KMS-11 (cell line): Measurements from ENCODE around the gene SEPTIN12.

Experiments used
- H2AFZ ChIP-seq: fragments of 200-600 bp; sonication (generic); 2 replicates; pipeline ENCODE4 v1.6.1; 2016; ENCODE audit warnings: antibody characterized with exemption, mixed run types, low read depth
- H3K27ac ChIP-seq: fragments of 200-600 bp; sonication (generic); 2 replicates; pipeline ENCODE4 v1.6.1; 2016; ENCODE audit warnings: mild to moderate bottlenecking, mixed run types
- H3K27me3 ChIP-seq: fragments of 200-600 bp; sonication (generic); 2 replicates; pipeline ENCODE4 v1.6.1; 2017; ENCODE audit warnings: mild to moderate bottlenecking, low read depth, mixed run types, moderate library complexity; ENCODE audit not compliant: insufficient read depth
- H3K36me3 ChIP-seq: fragments of 200-600 bp; sonication (generic); 2 replicates; pipeline ENCODE4 v1.6.1; 2017; ENCODE audit warnings: mild to moderate bottlenecking, mixed run types; ENCODE audit not compliant: insufficient read depth
- H3K4me1 ChIP-seq: fragments of 200-600 bp; sonication (generic); 2 replicates; pipeline ENCODE4 v1.6.1; 2016; ENCODE audit warnings: mild to moderate bottlenecking, low read depth, mixed run types; ENCODE audit not compliant: poor library complexity, severe bottlenecking
- H3K4me2 ChIP-seq: fragments of 200-600 bp; sonication (generic); 2 replicates; pipeline ENCODE4 v1.7.0; 2016; ENCODE audit warnings: mild to moderate bottlenecking, mixed run types
- H3K4me3 ChIP-seq: fragments of 200-600 bp; sonication (generic); IDR thresholded peaks from 2 replicates; pipeline ENCODE4 v1.6.1; 2017; ENCODE audit warnings: low read depth, low read length, mixed read lengths; ENCODE audit not compliant: insufficient read depth
- H3K79me2 ChIP-seq: fragments of 200-600 bp; sonication (generic); 2 replicates; pipeline ENCODE4 v1.6.1; 2016; ENCODE audit warnings: low read depth, mixed run types; ENCODE audit not compliant: insufficient read depth
- H3K9ac ChIP-seq: fragments of 200-600 bp; sonication (generic); 2 replicates; pipeline ENCODE4 v1.6.1; 2016; ENCODE audit warnings: mild to moderate bottlenecking, mixed run types
- H4K20me1 ChIP-seq: fragments of 200-600 bp; sonication (generic); 2 replicates; pipeline ENCODE4 v1.6.1; 2016; ENCODE audit warnings: mild to moderate bottlenecking, mixed run types; ENCODE audit not compliant: insufficient read depth
- TF ChIP-seq, protein P1 (sequence below): fragments of 200-600 bp; sonication (generic); conservative IDR thresholded peaks from 2 replicates; pipeline ENCODE4 v1.6.1; 2017; ENCODE audit warnings: low read depth, mild to moderate bottlenecking, antibody characterized with exemption, low read length, moderate library complexity, mixed read lengths

The SEPTIN12 gene

DNA sequence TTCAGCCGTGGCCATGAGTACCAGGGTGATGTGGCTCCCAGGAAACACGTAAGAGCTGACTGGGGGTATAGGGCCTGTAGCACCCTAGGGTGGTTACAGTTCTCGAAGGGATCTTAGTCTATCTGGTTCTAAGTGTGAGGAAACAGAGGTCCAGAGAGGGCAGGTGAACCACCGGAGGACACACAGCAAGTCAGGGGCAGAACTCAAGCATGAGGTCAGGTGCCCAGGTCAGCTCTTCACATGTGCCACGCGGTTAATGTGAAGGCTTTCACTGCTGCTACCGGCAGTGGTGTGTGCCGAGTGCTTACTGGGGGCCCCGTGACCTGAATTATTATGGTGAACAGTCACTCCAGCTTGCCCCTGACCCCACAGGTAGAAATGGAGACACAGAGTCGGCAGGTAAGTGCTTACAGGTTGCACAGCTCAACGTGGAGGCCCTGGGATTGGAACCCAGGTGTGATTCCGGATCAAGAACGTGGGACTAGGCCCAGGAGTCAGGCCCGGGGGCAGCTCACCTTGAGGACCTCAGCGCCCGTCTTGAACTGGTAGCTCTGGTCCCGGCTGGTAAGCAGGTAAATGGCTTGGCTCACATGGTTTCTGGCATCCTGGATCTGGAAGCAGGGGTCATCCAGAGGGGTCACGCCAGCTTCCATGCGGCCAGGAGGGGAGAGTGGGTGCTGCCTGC is 11.2 kb upstream of the SEPTIN12 start:
- TF ChIP-seq, protein P1, sequence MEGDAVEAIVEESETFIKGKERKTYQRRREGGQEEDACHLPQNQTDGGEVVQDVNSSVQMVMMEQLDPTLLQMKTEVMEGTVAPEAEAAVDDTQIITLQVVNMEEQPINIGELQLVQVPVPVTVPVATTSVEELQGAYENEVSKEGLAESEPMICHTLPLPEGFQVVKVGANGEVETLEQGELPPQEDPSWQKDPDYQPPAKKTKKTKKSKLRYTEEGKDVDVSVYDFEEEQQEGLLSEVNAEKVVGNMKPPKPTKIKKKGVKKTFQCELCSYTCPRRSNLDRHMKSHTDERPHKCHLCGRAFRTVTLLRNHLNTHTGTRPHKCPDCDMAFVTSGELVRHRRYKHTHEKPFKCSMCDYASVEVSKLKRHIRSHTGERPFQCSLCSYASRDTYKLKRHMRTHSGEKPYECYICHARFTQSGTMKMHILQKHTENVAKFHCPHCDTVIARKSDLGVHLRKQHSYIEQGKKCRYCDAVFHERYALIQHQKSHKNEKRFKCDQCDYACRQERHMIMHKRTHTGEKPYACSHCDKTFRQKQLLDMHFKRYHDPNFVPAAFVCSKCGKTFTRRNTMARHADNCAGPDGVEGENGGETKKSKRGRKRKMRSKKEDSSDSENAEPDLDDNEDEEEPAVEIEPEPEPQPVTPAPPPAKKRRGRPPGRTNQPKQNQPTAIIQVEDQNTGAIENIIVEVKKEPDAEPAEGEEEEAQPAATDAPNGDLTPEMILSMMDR = no peak
- no peak overlapping the region for H3K27ac ChIP-seq
- H3K4me1 ChIP-seq = peaks cover 13% of the 10 kb centered on the region
- no peaks in the 10 kb centered on the region for H3K79me2 ChIP-seq
- no peaks in the 10 kb centered on the region for H4K20me1 ChIP-seq
- no peaks in the 10 kb centered on the region for H3K36me3 ChIP-seq
- no peaks in the 10 kb centered on the region for H3K27me3 ChIP-seq
- H2AFZ ChIP-seq = no peak overlapping the region
- H3K9ac ChIP-seq = no peak overlapping the region
- H3K4me3 ChIP-seq = no peak overlapping the region
- H3K4me2 ChIP-seq = no peak overlapping the region

DNA sequence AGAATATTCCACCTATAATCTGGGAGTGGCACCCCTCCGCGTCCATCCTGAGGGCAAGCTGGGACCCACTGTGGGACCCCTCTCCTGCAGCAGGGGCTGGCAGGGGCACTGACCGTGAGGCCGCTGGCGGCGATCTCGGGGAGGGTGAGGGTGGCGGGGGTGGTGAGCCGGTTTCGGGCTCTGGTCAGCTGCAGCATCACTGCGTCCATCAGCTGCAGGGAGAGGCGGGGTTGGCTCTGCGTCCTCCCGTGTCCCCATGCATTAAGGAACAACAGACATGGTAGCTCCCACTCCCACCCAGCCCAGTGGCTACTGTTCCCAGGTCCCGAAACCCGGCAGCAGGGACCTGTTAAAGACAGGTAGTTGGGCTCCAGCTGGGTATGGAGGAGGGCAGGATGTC is 10.3 kb upstream of the SEPTIN12 start:
- TF ChIP-seq, protein P1 = no peak
- H3K27ac ChIP-seq = no peak overlapping the region
- H3K27me3 ChIP-seq = no peaks in the 10 kb centered on the region
- H2AFZ ChIP-seq = no peak overlapping the region
- H3K4me1 ChIP-seq = peaks cover 13% of the 10 kb centered on the region
- no peak overlapping the region for H3K4me2 ChIP-seq
- H3K36me3 ChIP-seq = no peaks in the 10 kb centered on the region
- H3K9ac ChIP-seq = no peak overlapping the region
- no peak overlapping the region for H3K4me3 ChIP-seq
- no peaks in the 10 kb centered on the region for H3K79me2 ChIP-seq
- H4K20me1 ChIP-seq = no peaks in the 10 kb centered on the region

DNA sequence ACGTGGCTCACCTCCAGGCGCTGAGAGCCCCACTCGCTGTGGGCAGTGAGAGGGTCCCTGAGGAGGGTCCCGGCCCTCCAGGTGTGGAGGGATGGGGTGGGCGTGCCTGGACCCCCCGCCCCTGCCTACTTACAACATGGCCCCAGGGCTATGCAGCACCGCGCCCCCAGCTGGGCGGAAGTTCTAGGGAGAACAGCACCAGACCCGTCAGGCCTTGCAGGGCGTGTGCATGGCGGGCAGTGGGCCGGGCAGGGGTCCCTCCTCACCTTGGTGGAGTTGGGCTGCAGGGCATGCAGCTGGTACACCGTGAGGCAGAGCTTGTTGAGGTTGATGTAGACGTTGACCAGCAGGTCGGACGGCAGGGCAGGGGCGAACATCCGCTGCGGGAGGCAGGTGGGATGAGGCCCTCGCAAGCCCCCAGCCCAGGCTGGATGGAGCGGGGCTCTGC is 9.7 kb upstream of the SEPTIN12 start:
- Histone ChIP-seq H3K9ac (no peak overlapping the region), H4K20me1 (no peaks in the 10 kb centered on the region), H3K4me2 (no peak overlapping the region), H3K27me3 (no peaks in the 10 kb centered on the region), H3K4me3 (no peak overlapping the region), H3K27ac (no peak overlapping the region), H3K79me2 (no peaks in the 10 kb centered on the region), H2AFZ (no peak overlapping the region), H3K4me1 (peaks cover 9% of the 10 kb centered on the region), H3K36me3 (no peaks in the 10 kb centered on the region)
- TF ChIP-seq, protein P1 = no peak

DNA sequence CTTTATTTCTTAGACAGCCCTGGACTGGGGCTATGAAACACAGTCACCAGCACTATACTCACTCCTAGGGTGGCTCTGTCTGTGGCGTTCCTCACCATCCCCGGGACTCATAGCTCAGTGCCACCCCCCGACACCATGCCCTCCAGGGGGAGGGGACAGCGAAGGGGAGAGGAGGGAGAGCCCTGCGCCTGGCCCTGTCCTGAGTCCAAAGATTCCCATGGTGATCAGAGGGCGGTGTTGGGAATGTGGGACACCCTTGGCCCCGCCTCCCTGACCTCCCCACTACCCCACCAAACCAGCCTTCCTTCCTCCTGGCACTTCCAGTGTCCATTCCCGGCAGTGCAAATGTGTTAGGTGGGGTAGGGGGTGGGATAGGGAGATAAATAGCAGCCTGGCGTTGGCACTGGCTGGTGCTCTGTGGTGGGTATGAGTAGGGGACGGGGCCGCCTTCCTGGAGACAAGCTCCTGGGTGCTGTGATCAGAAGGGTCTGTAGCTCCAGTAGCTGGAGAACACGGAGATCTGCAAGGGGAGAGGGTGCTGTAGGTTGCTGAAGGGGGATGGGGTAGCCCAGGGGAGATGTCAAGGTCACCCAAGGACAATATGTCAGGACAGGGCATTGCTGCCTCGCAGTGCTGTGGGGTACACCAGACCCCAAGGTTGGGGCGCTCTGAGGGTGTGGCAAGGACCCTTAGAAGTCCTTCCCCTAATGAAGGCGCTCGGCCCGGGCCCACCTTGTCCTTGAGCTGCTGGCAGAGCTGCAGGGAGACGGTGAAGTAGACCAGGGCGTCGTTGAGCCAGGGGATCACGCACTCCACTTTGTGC is 9.0 kb upstream of the SEPTIN12 start:
- no peaks in the 10 kb centered on the region for H3K27me3 ChIP-seq
- H3K9ac ChIP-seq = no peak overlapping the region
- H3K4me1 ChIP-seq = peaks cover 9% of the 10 kb centered on the region
- H4K20me1 ChIP-seq = no peaks in the 10 kb centered on the region
- no peaks in the 10 kb centered on the region for H3K36me3 ChIP-seq
- no peak overlapping the region for H3K27ac ChIP-seq
- TF ChIP-seq, protein P1 = no peak
- H3K4me3 ChIP-seq = no peak overlapping the region
- no peaks in the 10 kb centered on the region for H3K79me2 ChIP-seq
- H3K4me2 ChIP-seq = no peak overlapping the region
- no peak overlapping the region for H2AFZ ChIP-seq
